Motor neuron (in vitro differentiated cells): ENCODE measurements around the gene DSC3. TPM values are rescaled to one million over a fixed set of nuclear protein-coding genes. Genes with fewer than 3 reads are reported as not detected.

Experiments
- ATAC-seq, 8 experiments: fragments of 200-7000 bp; cut with Tn5 transposase; replicated peaks in 6 of 8; 2 replicates each; pipeline ENCODE4 v1.8.0; 2021; ENCODE audit warnings: mild to moderate bottlenecking in 8 of 8, moderate library complexity in 8 of 8
- H3K27ac ChIP-seq, 2 donors: fragments of 250-450 bp; sonication (Bioruptor Pico); 2 replicates each; pipeline ENCODE4 v1.9.0; 2021; ENCODE audit warnings: antibody characterized with exemption in 2 of 2, mild to moderate bottlenecking in 2 of 2, moderate library complexity in 1 of 2
- H3K4me1 ChIP-seq, 2 donors: fragments of 250-450 bp; sonication (Bioruptor Pico); replicated peaks in 1 of 2; 2 replicates each; pipeline ENCODE4 v1.6.1; 2021; ENCODE audit warnings: antibody characterized with exemption in 2 of 2, mild to moderate bottlenecking in 2 of 2, moderate library complexity in 1 of 2
- H3K4me3 ChIP-seq, 5 donors: fragments of 250-450 bp; sonication (Bioruptor Pico); 2 replicates each; pipeline ENCODE4 v1.9.0; 2021; ENCODE audit warnings: antibody characterized with exemption in 5 of 5, mild to moderate bottlenecking in 5 of 5, moderate library complexity in 4 of 5
- WGBS, 10 experiments: fragments of 450-650 bp; shearing (Covaris generic); methylation state at CpG; one replicate each; pipeline ENCODE4 v1.0.0; 2022; 5-methylcytosine and 5-hydroxymethylcytosine counted together
- in situ Hi-C, 9 experiments: fragments of 400-800 bp; cut with MboI; loops; one replicate each; pipeline ENCODE4 v1.15.0; 2021; ENCODE audit warnings: low sequenced_read_pairs in 9 of 9, low pct_unique_long_range_greater_than_20kb in 2 of 9; ENCODE audit not compliant: unreplicated experiment in 9 of 9
- total RNA-seq, 8 experiments: library from RNA; unstranded; fragments of 300-600 nt; gene quantifications; 2 replicates each; pipeline versions ENCODE4 v1.2.3 to v1.2.4, GENCODE V29; 2022

The DSC3 gene
- total RNA-seq, result 1 to 10 TPM in 5 of 8 experiments, under 1 TPM in 2, not detected in 1; 0.20 to 4.6 (median 3.1) TPM

- in situ Hi-C loops, result no loop called here
- peak within 1 kb of the TSS in 1 of 2 donors; percentile 50 for H3K27ac ChIP-seq
- peaks cover 4 to 8% of the 10 kb centered on the region in 2 donors for H3K4me1 ChIP-seq
- H3K4me3 ChIP-seq, result peak within 1 kb of the TSS; percentile 35 to 49 (median 41)
- peak in 7 of 8 experiments; percentile 39 to 92 (median 86) for ATAC-seq
- WGBS, 10 experiments, result 0 to 30% (median 11%) methylated on average over 1 to 8 of the region's 73 CpGs; no CpG with 5 or more reads in 5 of the 10 experiments
Observed at GRCh38 chr18:31042406-31043181, at the start of gene DSC3. TSS of gene DSC3 (minus strand) at chr18:31042742. CDS start at chr18:31042660, 82 bp downstream.

GRCh38 chr18:31091350-31091749 is 48.8 kb upstream of the DSC3 start:
- Histone ChIP-seq H3K27ac (no peak overlapping the region), H3K4me1 (no peaks in the 10 kb centered on the region), H3K4me3 (no peak overlapping the region)
- no peak for ATAC-seq
- in situ Hi-C loops, result no loop called here
- WGBS, 10 experiments, result 57 to 100% (median 86%) methylated on average over 1 of the region's 1 CpG; no CpG with 5 or more reads in 3 of the 10 experiments

GRCh38 chr18:31088532-31088931 is 46.0 kb upstream of the DSC3 start:
- ATAC-seq, result no peak
- in situ Hi-C loops, result no loop called here
- 20 to 100% (median 94%) methylated on average over 1 to 3 of the region's 3 CpGs; no CpG with 5 or more reads in 6 of the 10 experiments for WGBS, 10 experiments

GRCh38 chr18:31079973-31080372 is 37.4 kb upstream of the DSC3 start:
- in situ Hi-C loops, result no loop called here
- H3K27ac ChIP-seq, result no peak overlapping the region
- no peak overlapping the region for H3K4me3 ChIP-seq
- 43 to 100% (median 94%) methylated on average over 2 to 3 of the region's 3 CpGs; no CpG with 5 or more reads in 1 of the 10 experiments for WGBS, 10 experiments
- no peaks in the 10 kb centered on the region for H3K4me1 ChIP-seq
- ATAC-seq, result no peak

More at GRCh38 chr18:31088532-31088931, 46.0 kb upstream of the DSC3 start:
- H3K27ac ChIP-seq, result no peak overlapping the region
- no peaks in the 10 kb centered on the region for H3K4me1 ChIP-seq
- no peak overlapping the region for H3K4me3 ChIP-seq

- H3K4me3 ChIP-seq, result no peak overlapping the region
- no peak for ATAC-seq
- no peak overlapping the region for H3K27ac ChIP-seq
- in situ Hi-C loops, result no loop called here
- no peaks in the 10 kb centered on the region for H3K4me1 ChIP-seq
- 0 to 100% (median 76%) methylated on average over 1 of the region's 1 CpG; no CpG with 5 or more reads in 2 of the 10 experiments for WGBS, 10 experiments
Observed at GRCh38 chr18:31077878-31078277, 35.3 kb upstream of the DSC3 start.

- Histone ChIP-seq H3K4me3 (no peak overlapping the region), H3K4me1 (no peaks in the 10 kb centered on the region), H3K27ac (no peak overlapping the region)
- in situ Hi-C loops, result no loop called here
- 5 to 100% (median 83%) methylated on average over 1 to 4 of the region's 4 CpGs for WGBS, 10 experiments
- ATAC-seq, result no peak
Observed at GRCh38 chr18:31072175-31072574, 29.6 kb upstream of the DSC3 start.

GRCh38 chr18:31070206-31070605 is 27.7 kb upstream of the DSC3 start:
- WGBS, 10 experiments, result 0 to 100% (median 86%) methylated on average over 1 to 3 of the region's 3 CpGs
- Histone ChIP-seq H3K4me3 (no peak overlapping the region), H3K4me1 (peaks cover 0 to 2% of the 10 kb centered on the region in 2 donors), H3K27ac (no peak overlapping the region)
- in situ Hi-C loops, result no loop called here
- ATAC-seq, result no peak

- 0 to 100% (median 92%) methylated on average over 1 of the region's 1 CpG; no CpG with 5 or more reads in 1 of the 10 experiments for WGBS, 10 experiments
- no peak for ATAC-seq
- in situ Hi-C loops, result no loop called here
- peaks cover 0 to 4% of the 10 kb centered on the region in 2 donors for H3K4me1 ChIP-seq
- H3K4me3 ChIP-seq, result no peak overlapping the region
- no peak overlapping the region for H3K27ac ChIP-seq
Observed at GRCh38 chr18:31066266-31066665, 23.7 kb upstream of the DSC3 start.

- in situ Hi-C loops, result no loop called here
- Histone ChIP-seq H3K4me3 (no peak overlapping the region), H3K4me1 (peaks cover 0 to 4% of the 10 kb centered on the region in 2 donors), H3K27ac (no peak overlapping the region)
- 0 to 100% (median 64%) methylated on average over 2 to 6 of the region's 6 CpGs for WGBS, 10 experiments
- peak in 2 of 8 experiments; percentile 36 to 52 for ATAC-seq
Observed at GRCh38 chr18:31065036-31065773, 22.7 kb upstream of the DSC3 start.

GRCh38 chr18:31064130-31064529 is 21.6 kb upstream of the DSC3 start:
- H3K4me3 ChIP-seq, result no peak overlapping the region
- H3K4me1 ChIP-seq, result peaks cover 0 to 4% of the 10 kb centered on the region in 2 donors
- no peak for ATAC-seq
- in situ Hi-C loops, result no loop called here
- H3K27ac ChIP-seq, result no peak overlapping the region
- 0 to 90% (median 65%) methylated on average over 1 of the region's 1 CpG; no CpG with 5 or more reads in 4 of the 10 experiments for WGBS, 10 experiments

GRCh38 chr18:31061945-31062344 is 19.4 kb upstream of the DSC3 start:
- 0 to 93% (median 67%) methylated on average over 3 to 4 of the region's 4 CpGs; no CpG with 5 or more reads in 1 of the 10 experiments for WGBS, 10 experiments
- no peak for ATAC-seq
- Histone ChIP-seq H3K27ac (no peak overlapping the region), H3K4me1 (peaks cover 4% of the 10 kb centered on the region in 2 donors), H3K4me3 (no peak overlapping the region)
- in situ Hi-C loops, result no loop called here

GRCh38 chr18:31058897-31059296 is 16.4 kb upstream of the DSC3 start:
- in situ Hi-C loops, result no loop called here
- H3K4me3 ChIP-seq, result no peak overlapping the region
- no peak overlapping the region for H3K27ac ChIP-seq
- WGBS, 10 experiments, result 8 to 100% (median 78%) methylated on average over 1 to 3 of the region's 3 CpGs; no CpG with 5 or more reads in 2 of the 10 experiments
- H3K4me1 ChIP-seq, result peaks cover 0 to 10% of the 10 kb centered on the region in 2 donors
- ATAC-seq, result no peak

- in situ Hi-C loops, result no loop called here
- H3K4me3 ChIP-seq, result no peak overlapping the region
- WGBS, 10 experiments, result 10 to 100% (median 87%) methylated on average over 1 to 4 of the region's 4 CpGs; no CpG with 5 or more reads in 1 of the 10 experiments
- no peak overlapping the region for H3K27ac ChIP-seq
- no peak for ATAC-seq
- H3K4me1 ChIP-seq, result peaks cover 0 to 10% of the 10 kb centered on the region in 2 donors
Observed at GRCh38 chr18:31057917-31058316, 15.4 kb upstream of the DSC3 start.
